Panc1 (cell line): ENCODE data around the gene OASL.

Source experiments
- CTCF ChIP-seq: fragments of 450-650 bp; IDR thresholded peaks from 2 replicates; pipeline ENCODE4 v1.5.1; 2017; ENCODE audit warnings: mild to moderate bottlenecking
- POLR2AphosphoS5 ChIP-seq: IDR thresholded peaks from 2 replicates; pipeline ENCODE4 v1.6.1; 2012; ENCODE audit warnings: mild to moderate bottlenecking, low read depth, low read length, moderate library complexity
- REST ChIP-seq, 2 experiments: IDR thresholded peaks; 2 replicates each; pipeline ENCODE4 v1.6.1; 2011 to 2012; ENCODE audit warnings: low read depth in 2 of 2, control low read depth in 1 of 2, low read length in 1 of 2, mild to moderate bottlenecking in 1 of 2, moderate library complexity in 1 of 2; ENCODE audit not compliant: insufficient read depth in 1 of 2

GRCh38 chr12:121022713-121023112 lies 16.3 kb downstream of the OASL start:
- TF ChIP-seq REST (IDR thresholded peaks at IDR 0.05; ENCODE audit: insufficient read depth in 1 of 2, low read depth in 2 of 2, low read length in 1 of 2): no peak
- no peak for TF ChIP-seq CTCF
- no peak for TF ChIP-seq POLR2AphosphoS5
